H1 (cell line): ENCODE data around the gene SLC25A11. TPM values are rescaled to one million over a fixed set of nuclear protein-coding genes. Genes with fewer than 3 reads are reported as not detected.

Experiments
- CTCF ChIA-PET: fragments of 300-600 bp; sonication (Branson Sonifier 250); formaldehyde crosslinking; loops from one replicate; lab custom pipeline; 2021; ENCODE audit not compliant: partially characterized antibody; lab: Charles Lee
- POLR2A ChIA-PET: fragments of 300-600 bp; sonication (Branson Sonifier 250); formaldehyde crosslinking; loops from one replicate; lab custom pipeline; 2021; ENCODE audit warnings: inconsistent platforms; ENCODE audit not compliant: partially characterized antibody; lab: Charles Lee
- DNase-seq, 2 experiments: peaks; one replicate each; pipeline versions ENCODE4 v3.0.0 to v3.0.0-alpha.2; 2010 to 2022; ENCODE audit warnings: low spot score in 2 of 2, low read depth in 1 of 2, mixed read lengths in 1 of 2
- FAIRE-seq: peaks from 2 replicates; lab custom pipeline; 2011; peaks lifted over from hg19 to GRCh38; lab: Jason Lieb, UNC
- H2AFZ ChIP-seq: 2 replicates; pipeline ENCODE4 v1.8.1; 2012; ENCODE audit warnings: low read length, inconsistent platforms
- H2AK5ac ChIP-seq: 2 replicates; pipeline ENCODE4 v1.6.1; 2013; ENCODE audit warnings: low read depth, low read length
- H2BK120ac ChIP-seq: replicated peaks from 2 replicates; pipeline ENCODE3; 2013; ENCODE audit warnings: low read depth, low read length, inconsistent platforms
- H2BK12ac ChIP-seq: 2 replicates; pipeline ENCODE4 v1.6.1; 2013; ENCODE audit warnings: low read depth, low read length
- H2BK15ac ChIP-seq: 2 replicates; pipeline ENCODE4 v1.6.1; 2013; ENCODE audit warnings: low read length
- H2BK20ac ChIP-seq: 2 replicates; pipeline ENCODE4 v1.6.1; 2013; ENCODE audit warnings: low read length
- H2BK5ac ChIP-seq: 2 replicates; pipeline ENCODE4 v1.6.1; 2013; ENCODE audit warnings: low read depth, low read length
- H3K14ac ChIP-seq: 2 replicates; pipeline ENCODE4 v1.6.1; 2013; ENCODE audit warnings: inconsistent platforms; ENCODE audit not compliant: insufficient read length
- H3K18ac ChIP-seq: 2 replicates; pipeline ENCODE4 v1.6.1; 2013; ENCODE audit warnings: low read length; ENCODE audit errors: extremely low read depth
- H3K23ac ChIP-seq: 2 replicates; pipeline ENCODE4 v1.6.1; 2013; ENCODE audit warnings: inconsistent platforms; ENCODE audit not compliant: insufficient read length
- H3K23me2 ChIP-seq: 2 replicates; pipeline ENCODE4 v1.6.1; 2013; ENCODE audit warnings: low read depth, low read length
- H3K27ac ChIP-seq: 2 replicates; pipeline ENCODE4 v1.6.1; 2011; ENCODE audit warnings: low read depth, low read length, inconsistent platforms
- H3K27me3 ChIP-seq, 4 experiments: replicated peaks in 1 of 4; 1 replicate in 1 of 4; 2 replicates in 3 of 4; pipeline versions ENCODE4 v1.6.1 to v1.8.1; 2011 to 2013; ENCODE audit warnings: low read length in 3 of 4, mild to moderate bottlenecking in 3 of 4, inconsistent platforms in 2 of 4, mixed read lengths in 2 of 4, moderate library complexity in 1 of 4; ENCODE audit not compliant: control insufficient read depth in 3 of 4, insufficient read depth in 3 of 4; ENCODE audit errors: extremely low read depth in 1 of 4
- H3K36me3 ChIP-seq, 4 experiments: 2 replicates each; pipeline versions ENCODE4 v1.6.1 to v1.8.1; 2011 to 2013; ENCODE audit warnings: mild to moderate bottlenecking in 4 of 4, low read length in 3 of 4, moderate library complexity in 2 of 4, control low read depth in 1 of 4, inconsistent platforms in 1 of 4; ENCODE audit not compliant: insufficient read depth in 4 of 4, control insufficient read depth in 2 of 4
- H3K4ac ChIP-seq: replicated peaks from 2 replicates; pipeline ENCODE3; 2013; ENCODE audit warnings: low read length, low read depth, mixed read lengths, inconsistent platforms; ENCODE audit not compliant: insufficient read length
- H3K4me1 ChIP-seq, 4 experiments: replicated peaks in 1 of 4; 1 replicate in 1 of 4; 2 replicates in 3 of 4; pipeline versions ENCODE4 v1.6.1 to v1.8.1; 2011 to 2013; ENCODE audit warnings: low read length in 3 of 4, inconsistent platforms in 2 of 4, mixed read lengths in 1 of 4; ENCODE audit not compliant: insufficient read depth in 4 of 4, control insufficient read depth in 3 of 4
- H3K4me2 ChIP-seq, 2 experiments: 2 replicates each; pipeline versions ENCODE4 v1.6.1 to v1.8.1; 2011 to 2013; ENCODE audit warnings: low read depth in 2 of 2, low read length in 2 of 2, control low read depth in 1 of 2, inconsistent platforms in 1 of 2, mild to moderate bottlenecking in 1 of 2; ENCODE audit not compliant: insufficient read depth in 1 of 2
- H3K4me3 ChIP-seq, 4 experiments: fragments of 200-600, 300-600 bp in 1 of 4; sonication (generic), shearing (Covaris generic), sonication (Bioruptor Twin) in 1 of 4; 2 replicates each; pipeline versions ENCODE4 v1.5.1 to v1.8.1; 2011 to 2016; ENCODE audit warnings: low read length in 4 of 4, low read depth in 3 of 4, control low read depth in 2 of 4, inconsistent platforms in 2 of 4, mild to moderate bottlenecking in 2 of 4, mixed read lengths in 1 of 4, moderate library complexity in 1 of 4; ENCODE audit not compliant: insufficient read depth in 2 of 4; ENCODE audit errors: extremely low read depth in 1 of 4
- H3K56ac ChIP-seq: replicated peaks from 2 replicates; pipeline ENCODE3; 2013; ENCODE audit warnings: low read depth, mild to moderate bottlenecking, mixed read lengths, low read length, inconsistent platforms; ENCODE audit not compliant: insufficient read length
- H3K79me1 ChIP-seq: 2 replicates; pipeline ENCODE4 v1.6.1; 2013; ENCODE audit warnings: low read depth, low read length, control low read depth
- H3K79me2 ChIP-seq, 2 experiments: 2 replicates each; pipeline versions ENCODE4 v1.6.1 to v1.8.1; 2012 to 2013; ENCODE audit warnings: low read length in 2 of 2, mild to moderate bottlenecking in 2 of 2, inconsistent platforms in 1 of 2; ENCODE audit not compliant: insufficient read depth in 2 of 2, control insufficient read depth in 1 of 2
- H3K9ac ChIP-seq, 4 experiments: replicated peaks in 1 of 4; 1 replicate in 1 of 4; 2 replicates in 3 of 4; pipeline versions ENCODE4 v1.6.1 to v1.8.1; 2011 to 2013; ENCODE audit warnings: low read depth in 3 of 4, low read length in 3 of 4, control low read depth in 2 of 4, mild to moderate bottlenecking in 2 of 4, moderate library complexity in 2 of 4, inconsistent platforms in 1 of 4; ENCODE audit errors: extremely low read depth in 1 of 4
- H3K9me3 ChIP-seq, 2 experiments: 2 replicates each; pipeline versions ENCODE4 v1.6.1 to v1.8.1; 2012 to 2013; ENCODE audit warnings: mild to moderate bottlenecking in 2 of 2, moderate library complexity in 2 of 2, control low read depth in 1 of 2, inconsistent platforms in 1 of 2, low read depth in 1 of 2, low read length in 1 of 2, mixed read lengths in 1 of 2; ENCODE audit not compliant: insufficient read depth in 2 of 2
- H4K20me1 ChIP-seq, 2 experiments: replicated peaks in 1 of 2; 2 replicates each; pipeline versions ENCODE3 to v1.8.1; 2011 to 2013; ENCODE audit warnings: inconsistent platforms in 2 of 2, low read length in 2 of 2, mild to moderate bottlenecking in 1 of 2; ENCODE audit not compliant: insufficient read depth in 2 of 2, control insufficient read depth in 1 of 2
- H4K5ac ChIP-seq: 2 replicates; pipeline ENCODE4 v1.6.1; 2013; ENCODE audit warnings: low read length, low read depth, mixed read lengths, inconsistent platforms; ENCODE audit not compliant: insufficient read length
- H4K8ac ChIP-seq: 2 replicates; pipeline ENCODE4 v1.8.0; 2013; ENCODE audit warnings: mild to moderate bottlenecking, moderate library complexity, low read length, inconsistent platforms; ENCODE audit not compliant: insufficient read depth; ENCODE audit errors: extremely low read depth
- H4K91ac ChIP-seq: replicated peaks from 2 replicates; pipeline ENCODE3; 2013; ENCODE audit warnings: low read length, mixed read lengths, inconsistent platforms; ENCODE audit not compliant: insufficient read length
- ASH2L ChIP-seq: fragments of 200-600, 300-600 bp; sonication (generic); IDR thresholded peaks from one replicate; pipeline ENCODE4 v1.7.1; 2017; ENCODE audit warnings: low read length
- CEBPB ChIP-seq: IDR thresholded peaks from 2 replicates; pipeline ENCODE4 v1.6.1; 2012; ENCODE audit warnings: low read depth, low read length
- CHD1 ChIP-seq: IDR thresholded peaks from 2 replicates; pipeline ENCODE4 v1.6.1; 2012; ENCODE audit warnings: low read depth, low read length, improper control_type of control experiment
- GABPA ChIP-seq: IDR thresholded peaks from 2 replicates; pipeline ENCODE4 v1.6.1; 2011; ENCODE audit warnings: mild to moderate bottlenecking, low read length, moderate library complexity, borderline replicate concordance; ENCODE audit not compliant: insufficient read depth
- HDAC6 ChIP-seq: IDR thresholded peaks from one replicate; pipeline ENCODE4 v1.7.1; 2012; ENCODE audit warnings: low read depth, mild to moderate bottlenecking, inconsistent platforms, low read length, moderate library complexity
- KDM5A ChIP-seq: fragments of 200-600 bp; IDR thresholded peaks from 2 replicates; pipeline ENCODE4 v1.7.1; 2012; ENCODE audit warnings: mild to moderate bottlenecking, low read length, inconsistent platforms, mixed read lengths
- MAX ChIP-seq: IDR thresholded peaks from 2 replicates; pipeline ENCODE4 v1.6.1; 2012; ENCODE audit warnings: inconsistent platforms
- PHF8 ChIP-seq: fragments of 200-600 bp; sonication (generic); conservative IDR thresholded peaks from 2 replicates; pipeline ENCODE4 v1.7.1; 2012; ENCODE audit warnings: low read depth, mild to moderate bottlenecking, inconsistent platforms, low read length, moderate library complexity
- POLR2AphosphoS5 ChIP-seq: IDR thresholded peaks from 2 replicates; pipeline ENCODE4 v1.6.1; 2011; ENCODE audit warnings: low read depth, low read length
- RNF2 ChIP-seq: fragments of 200-900, 300-1000 bp; sonication (generic); IDR thresholded peaks from 2 replicates; pipeline ENCODE4 v1.7.1; 2016; ENCODE audit warnings: borderline replicate concordance, low read depth, mild to moderate bottlenecking, antibody characterized with exemption, low read length; ENCODE audit not compliant: poor library complexity, severe bottlenecking; ENCODE audit errors: missing control alignments
- SIRT6 ChIP-seq: IDR thresholded peaks from one replicate; pipeline ENCODE4 v1.7.1; 2012; ENCODE audit warnings: low read length, inconsistent platforms
- SP4 ChIP-seq: IDR thresholded peaks from 2 replicates; pipeline ENCODE4 v1.6.1; 2012; ENCODE audit warnings: low read length, inconsistent platforms
- TBP ChIP-seq: IDR thresholded peaks from 2 replicates; pipeline ENCODE4 v1.6.1; 2011; ENCODE audit warnings: low read depth, low read length, improper control_type of control experiment
- TCF12 ChIP-seq: IDR thresholded peaks from 2 replicates; pipeline ENCODE4 v1.6.1; 2011; ENCODE audit warnings: low read depth, mild to moderate bottlenecking, low read length
- polyA plus RNA-seq, 7 experiments: library from polyadenylated mRNA; depleted of rRNA in 3 of 7; stranded (reverse) in 5 of 7; unstranded in 2 of 7; fragments of >200 nt in 5 of 7; fragments of 200-250 nt in 2 of 7; gene quantifications; 1 replicate in 5 of 7; 2 replicates in 1 of 7; 4 replicates in 1 of 7; pipeline versions ENCODE4 v1.2.1 to v1.2.3, GENCODE V29; 2011 to 2013; ENCODE audit warnings: missing spikeins in 2 of 7, mixed read lengths in 2 of 7
- total RNA-seq: library from RNA; stranded (reverse); fragmentation: NEBNext Ultra II Directional; extraction: Animal tissue kit (Norgen Biotek cat#: 25700); gene quantifications from 2 replicates; pipeline ENCODE4 v1.2.1, GENCODE V29; 2021

SLC25A11 gene
- total and polyA plus RNA-seq, 2 of the 8 experiments (the other 6 are each of a cell fraction or from before 2014, with no cell fraction given) = 55.9 to 97.0 TPM

DNA sequence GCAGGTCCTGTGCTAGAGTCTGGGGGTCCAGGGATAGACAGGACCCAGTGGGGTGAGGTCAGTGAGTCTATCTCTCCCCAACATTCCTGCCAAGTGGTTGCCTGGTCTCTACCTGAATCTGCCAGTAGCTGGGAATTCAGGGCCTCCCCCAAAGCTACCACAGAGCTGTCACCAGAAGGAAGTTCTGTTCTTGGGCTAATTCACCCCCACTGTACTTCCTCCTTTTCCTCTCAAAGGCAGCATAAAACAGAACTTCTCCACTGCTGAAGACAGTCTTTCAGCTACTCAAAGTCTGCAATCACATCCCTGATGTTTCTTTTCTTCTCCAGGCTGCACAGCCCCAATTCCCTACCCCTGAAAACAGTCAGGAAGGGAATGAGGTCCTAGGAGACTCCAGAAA lies 38.9 kb upstream of the SLC25A11 start:
- H3K36me3 ChIP-seq = no peaks in the 10 kb centered on the region; a peak in 1 of 8 replicates
- DNase-seq (no peak), FAIRE-seq (no peak)
- no peak overlapping the region for H4K5ac ChIP-seq
- H2AK5ac ChIP-seq = no peak overlapping the region
- no peak overlapping the region for H3K4ac ChIP-seq
- no peak overlapping the region for H3K14ac ChIP-seq
- H2BK120ac ChIP-seq = no peak overlapping the region
- no peak overlapping the region for H2BK15ac ChIP-seq
- no peak overlapping the region for H3K9ac ChIP-seq
- CTCF ChIA-PET = interaction anchor here (0.9 to 4.7 kb wide), 7 partner anchors 12 to 90 kb away, joined by 3 to 43 read pairs (median 5); partner anchors contain the start of genes CAMTA2 and SPAG7
- POLR2A ChIA-PET = interaction anchor here (0.5 to 6.1 kb wide), 9 partner anchors 9 to 121 kb away, joined by 3 to 62 read pairs (median 3); partner anchors contain the start of genes CAMTA2, INCA1, KIF1C and PFN1
- no peaks in the 10 kb centered on the region for H3K9me3 ChIP-seq
- H3K79me2 ChIP-seq = no peaks in the 10 kb centered on the region
- H3K23ac ChIP-seq = no peak overlapping the region
- no peak overlapping the region for H2AFZ ChIP-seq
- H4K8ac ChIP-seq = no peak overlapping the region
- no peak overlapping the region for H3K4me3 ChIP-seq
- no peaks in the 10 kb centered on the region for H3K79me1 ChIP-seq
- no peak overlapping the region for H3K56ac ChIP-seq
- TF ChIP-seq PHF8 = no peak
- TF ChIP-seq TCF12 = no peak
- TF ChIP-seq GABPA = no peak
- no peak for TF ChIP-seq SP4
- TF ChIP-seq CHD1 = no peak
- no peak for TF ChIP-seq SIRT6
- no peak for TF ChIP-seq KDM5A
- no peak for TF ChIP-seq CEBPB
- TF ChIP-seq POLR2AphosphoS5 = no peak
- no peak for TF ChIP-seq ASH2L
- TF ChIP-seq RNF2 = no peak
- no peak for TF ChIP-seq MAX
- TF ChIP-seq TBP = no peak
- TF ChIP-seq HDAC6 = no peak
- peaks cover 0 to 4% (median 3%) of the 10 kb centered on the region in 4 experiments; a peak in 3 of 7 replicates for H3K4me1 ChIP-seq
- no peak overlapping the region for H4K91ac ChIP-seq
- H3K18ac ChIP-seq = no peak overlapping the region
- H3K23me2 ChIP-seq = peaks cover 2% of the 10 kb centered on the region; the same call in 1 of the 2 replicates
- no peak overlapping the region for H2BK20ac ChIP-seq
- peaks cover 0 to 3% of the 10 kb centered on the region in 2 experiments for H4K20me1 ChIP-seq
- no peak overlapping the region for H2BK5ac ChIP-seq
- no peak overlapping the region for H3K27ac ChIP-seq
- no peak overlapping the region for H3K4me2 ChIP-seq
- no peak overlapping the region for H2BK12ac ChIP-seq
- H3K27me3 ChIP-seq = peaks cover 0 to 40% (median 32%) of the 10 kb centered on the region in 4 experiments; a peak in 6 of 7 replicates
